NCI-H2227 treated with DMSO at 0.1 percent for 48 hours (cell line): ENCODE results near the gene CLCNKB.
"Not testable (repeated sequence)": the region's sequence is repeated elsewhere in the genome, so short reads cannot be mapped to it uniquely, and the experiment has no call there.

ENCODE experiments used
- DNase-seq: peaks from one replicate; lab custom pipeline; 2025; lab: John Stamatoyannopoulos, UW

CLCNKB gene

DNA sequence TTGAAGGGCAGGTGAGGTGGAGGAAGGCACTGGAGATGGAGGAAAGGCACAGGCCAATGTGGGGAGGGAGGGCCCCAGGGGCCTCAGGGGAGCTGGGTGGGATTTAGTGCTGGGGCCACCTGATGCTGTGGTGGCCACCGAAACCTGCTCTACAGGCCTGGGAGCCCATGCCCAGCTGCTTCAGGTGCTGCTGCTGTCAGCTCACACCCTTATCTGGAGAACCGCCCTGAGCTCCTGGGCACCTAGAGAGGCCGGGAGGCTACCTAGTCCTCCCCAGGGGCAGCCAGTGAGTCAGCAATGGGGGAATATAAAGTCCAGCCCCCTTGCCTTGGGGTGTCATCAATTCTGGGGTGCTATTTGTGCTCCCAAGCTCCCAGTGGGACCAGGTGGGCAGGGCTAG lies 17.7 kb downstream of the CLCNKB start:
- no peak for DNase-seq

DNA sequence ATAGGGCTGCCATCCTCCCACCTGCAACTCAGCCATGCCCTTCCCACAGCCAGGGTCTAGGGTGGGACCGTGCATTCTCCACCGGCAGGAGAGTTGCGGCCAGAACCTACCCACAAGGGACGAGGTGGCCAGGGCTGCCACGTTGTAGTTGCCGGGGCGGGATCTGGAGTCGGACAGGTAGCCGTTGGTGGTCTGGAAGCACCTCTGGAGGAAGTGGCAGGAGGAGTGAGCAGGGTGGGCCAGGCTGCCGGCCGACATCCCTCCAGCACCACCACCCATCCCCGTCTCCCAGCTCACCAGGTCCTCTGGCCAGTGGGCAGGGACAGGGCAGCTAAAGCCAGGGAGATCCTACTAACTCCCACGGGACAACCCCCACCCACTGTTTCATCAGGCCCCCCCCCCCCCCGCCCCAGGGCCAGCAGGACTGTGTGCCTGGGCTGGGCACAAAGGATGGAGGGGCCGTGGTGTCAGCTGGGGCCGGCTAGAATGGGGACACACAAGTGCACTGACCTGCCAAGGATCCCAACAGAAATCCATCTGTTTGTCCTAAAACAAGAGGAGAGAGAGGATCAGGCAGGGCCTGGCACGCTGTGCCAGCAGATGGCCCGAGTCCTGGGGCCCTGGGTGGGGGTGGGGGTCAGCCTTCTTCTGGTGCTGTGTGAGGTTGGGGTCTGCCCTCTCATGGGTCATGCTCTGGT lies 18.6 kb downstream of the CLCNKB start:
- not testable (repeated sequence) for DNase-seq

DNA sequence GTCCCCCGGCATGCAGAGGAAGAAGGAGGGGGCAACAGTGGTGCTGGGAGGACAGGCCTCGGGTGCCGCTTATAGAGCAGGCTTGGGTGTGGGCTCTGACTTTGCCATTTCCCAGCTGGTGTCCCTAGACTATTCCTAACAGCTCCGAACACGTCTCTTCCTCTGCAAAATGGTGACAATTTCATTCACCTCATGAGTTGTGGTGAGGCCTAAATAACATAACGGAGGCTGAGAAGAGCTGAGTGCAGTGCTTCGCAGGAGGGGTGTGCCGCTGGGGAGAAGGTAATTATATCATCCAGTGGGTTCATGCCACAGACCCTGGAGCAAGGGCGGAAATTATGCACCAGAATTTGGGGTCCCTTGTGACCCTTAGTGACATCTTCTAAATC lies 19.1 kb downstream of the CLCNKB start:
- DNase-seq, result not testable (repeated sequence)

DNA sequence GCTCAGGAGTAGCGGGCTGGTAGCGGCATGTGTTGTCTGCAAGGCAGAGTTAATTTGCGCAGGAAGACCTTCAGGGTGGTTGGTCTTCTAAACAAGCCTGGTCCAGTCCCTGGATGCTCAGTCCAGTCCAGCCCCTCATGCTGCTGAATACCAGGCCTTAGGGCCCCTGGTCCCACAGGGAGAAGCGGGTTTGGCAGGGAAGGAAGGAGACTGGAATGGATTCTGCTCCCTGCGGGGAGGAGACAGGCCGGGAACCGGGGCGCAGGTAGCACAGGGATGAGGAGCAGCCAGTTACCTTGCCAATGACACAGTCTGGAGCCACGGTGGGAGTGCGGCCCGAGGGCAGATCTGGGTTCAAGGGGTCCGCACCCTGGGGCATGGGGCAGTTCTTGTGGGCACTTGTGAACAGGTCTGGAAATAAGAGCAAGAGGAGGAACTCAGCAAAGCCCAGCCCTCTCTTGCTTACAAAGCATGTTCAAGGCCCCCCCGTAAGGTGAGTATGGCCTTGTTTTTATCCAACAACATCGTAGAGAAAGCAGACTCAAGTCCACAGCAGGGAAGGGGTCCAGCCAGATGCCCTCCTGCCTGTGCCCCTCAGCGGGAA lies 19.7 kb downstream of the CLCNKB start:
- DNase-seq, result no peak

DNA sequence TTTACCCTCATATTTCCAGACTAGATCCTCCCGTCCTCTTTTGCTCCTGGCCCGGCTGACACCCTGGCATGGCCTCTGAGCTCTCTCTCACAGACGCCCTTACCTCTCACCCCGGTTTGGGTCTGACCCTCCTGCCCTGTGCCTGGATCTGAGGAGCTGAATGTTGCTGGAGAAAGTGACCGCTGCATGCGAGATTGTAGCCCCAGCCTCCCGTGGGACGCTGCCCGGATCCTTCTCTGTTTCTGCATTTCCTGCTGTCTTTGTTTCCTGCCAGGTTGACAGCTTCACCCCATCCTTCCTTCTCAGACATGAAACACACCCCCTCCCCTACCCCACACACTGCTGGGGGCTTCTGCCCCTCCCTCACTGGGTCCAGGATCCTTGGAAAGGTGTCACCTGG lies 20.3 kb downstream of the CLCNKB start:
- no peak for DNase-seq

DNA sequence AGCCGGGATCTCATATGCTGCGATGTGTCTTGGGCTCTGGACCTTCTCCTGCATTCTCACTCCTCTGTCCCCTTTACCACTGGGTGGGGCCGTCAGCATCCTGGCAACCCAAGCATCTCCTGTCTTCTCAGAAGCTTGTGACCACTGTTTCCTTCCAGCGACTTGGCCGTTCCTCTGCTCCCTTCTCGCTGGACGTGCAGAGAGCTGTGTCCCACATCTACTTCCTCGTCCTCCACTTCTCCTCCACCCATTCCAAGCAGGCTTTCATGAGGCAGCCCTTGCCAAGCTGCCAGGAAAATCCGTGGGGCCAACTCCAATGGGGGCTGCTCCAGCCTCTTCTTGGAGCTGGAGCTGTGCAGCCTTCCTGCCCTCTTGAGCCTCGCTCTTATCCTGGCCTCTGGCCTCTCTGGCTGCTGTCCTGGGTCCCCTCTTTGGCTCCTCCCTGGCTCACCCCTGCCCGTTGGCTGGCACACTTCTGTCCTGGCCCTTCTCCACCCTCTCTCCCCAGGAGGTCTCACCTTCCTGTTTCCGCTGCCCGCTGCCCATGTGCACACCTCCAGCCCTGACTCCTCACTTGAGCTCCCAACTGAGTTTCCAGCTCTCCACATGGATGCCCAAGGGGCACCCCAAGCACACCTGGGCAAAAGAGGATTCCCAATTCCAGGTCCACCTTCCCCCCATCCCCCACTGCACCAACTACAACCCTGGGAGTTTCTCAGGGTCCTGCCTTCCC lies 21.1 kb downstream of the CLCNKB start:
- DNase-seq, result no peak

DNA sequence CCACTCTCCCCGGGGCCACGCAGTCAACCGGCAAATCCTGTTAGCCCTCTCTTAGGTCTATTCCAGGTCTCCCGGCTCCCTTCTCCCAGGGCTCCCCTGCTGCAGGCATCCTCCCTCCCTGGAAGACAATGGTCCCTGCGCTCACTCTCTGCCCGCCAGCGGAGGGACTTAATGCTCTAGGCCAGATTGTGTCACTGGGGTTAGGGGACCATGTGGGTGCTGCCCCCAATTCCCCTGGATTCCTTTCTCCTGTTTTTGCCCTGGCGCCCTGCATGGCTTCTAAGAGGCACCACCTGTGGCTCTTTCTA lies 21.6 kb downstream of the CLCNKB start:
- no peak for DNase-seq

DNA sequence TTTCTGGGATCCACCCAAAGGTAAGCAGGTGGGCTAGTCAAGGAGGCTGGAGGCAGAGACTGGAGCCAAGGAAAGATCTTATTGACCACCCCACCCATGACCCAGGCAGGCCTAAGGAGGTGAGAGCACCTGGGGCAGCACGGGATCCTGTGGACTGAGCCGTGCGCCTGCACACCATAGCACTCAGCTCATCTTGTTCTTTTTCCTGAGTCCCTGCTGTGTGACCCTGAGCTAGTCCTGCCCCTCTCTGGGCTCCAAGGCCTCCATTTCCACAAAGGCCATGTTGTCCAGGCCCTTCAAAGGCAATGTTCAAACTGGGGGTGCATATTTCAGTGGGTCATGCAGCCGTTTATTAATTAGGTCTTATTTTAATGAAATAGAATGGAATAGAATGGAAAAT lies 22.7 kb downstream of the CLCNKB start:
- no peak for DNase-seq

DNA sequence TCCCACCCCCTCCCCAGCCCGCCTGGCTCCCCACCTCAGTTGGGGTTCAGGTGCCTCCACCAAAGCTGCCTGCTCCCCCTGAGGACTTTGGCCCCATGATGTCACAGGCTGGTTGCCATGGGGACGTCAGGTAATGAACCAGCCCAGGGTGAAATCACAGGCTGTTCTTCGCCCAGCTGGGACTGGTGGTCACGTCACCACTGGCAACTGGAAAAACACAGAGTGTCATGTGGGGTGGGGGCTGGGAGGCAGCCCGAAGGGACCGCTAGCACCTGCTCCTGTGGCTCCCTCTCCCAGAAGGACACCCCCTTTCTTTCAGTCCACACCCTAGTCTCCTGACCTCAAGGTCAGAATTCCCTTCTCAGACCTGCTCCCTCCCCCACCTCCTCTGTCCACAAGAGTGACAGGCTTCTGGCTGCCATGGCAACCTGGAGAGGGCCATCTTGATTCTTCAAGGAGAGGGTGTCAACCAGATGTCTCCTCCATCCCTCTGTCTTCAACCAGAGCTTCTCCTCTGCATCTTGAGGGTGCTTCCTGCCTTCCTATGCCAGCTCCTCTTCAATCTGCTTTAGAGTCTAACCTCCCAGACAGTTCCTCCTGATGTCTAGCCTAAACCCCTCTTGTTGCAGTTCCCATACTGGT lies 23.7 kb downstream of the CLCNKB start:
- peak; percentile 48 for DNase-seq

DNA sequence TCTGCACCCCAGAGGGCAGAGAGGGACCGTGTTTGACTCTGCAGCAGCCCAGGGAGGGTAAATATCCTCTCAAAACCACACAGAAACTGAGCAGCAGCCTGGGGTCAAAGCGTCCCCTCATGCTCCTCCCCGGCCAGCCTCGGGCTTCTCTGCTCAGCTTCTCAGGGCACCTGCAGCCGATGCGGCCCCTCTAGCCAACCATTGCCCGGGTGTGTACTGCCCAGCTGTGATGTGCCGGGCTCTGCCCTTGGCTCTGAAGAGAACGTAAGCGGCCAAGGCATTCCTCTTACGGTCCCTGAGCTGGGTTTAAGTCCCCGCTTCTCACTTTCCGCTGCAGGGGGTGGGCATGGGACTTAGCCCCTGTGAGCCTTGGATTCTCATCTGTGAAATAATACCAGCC lies 24.4 kb downstream of the CLCNKB start:
- DNase-seq, result no peak

DNA sequence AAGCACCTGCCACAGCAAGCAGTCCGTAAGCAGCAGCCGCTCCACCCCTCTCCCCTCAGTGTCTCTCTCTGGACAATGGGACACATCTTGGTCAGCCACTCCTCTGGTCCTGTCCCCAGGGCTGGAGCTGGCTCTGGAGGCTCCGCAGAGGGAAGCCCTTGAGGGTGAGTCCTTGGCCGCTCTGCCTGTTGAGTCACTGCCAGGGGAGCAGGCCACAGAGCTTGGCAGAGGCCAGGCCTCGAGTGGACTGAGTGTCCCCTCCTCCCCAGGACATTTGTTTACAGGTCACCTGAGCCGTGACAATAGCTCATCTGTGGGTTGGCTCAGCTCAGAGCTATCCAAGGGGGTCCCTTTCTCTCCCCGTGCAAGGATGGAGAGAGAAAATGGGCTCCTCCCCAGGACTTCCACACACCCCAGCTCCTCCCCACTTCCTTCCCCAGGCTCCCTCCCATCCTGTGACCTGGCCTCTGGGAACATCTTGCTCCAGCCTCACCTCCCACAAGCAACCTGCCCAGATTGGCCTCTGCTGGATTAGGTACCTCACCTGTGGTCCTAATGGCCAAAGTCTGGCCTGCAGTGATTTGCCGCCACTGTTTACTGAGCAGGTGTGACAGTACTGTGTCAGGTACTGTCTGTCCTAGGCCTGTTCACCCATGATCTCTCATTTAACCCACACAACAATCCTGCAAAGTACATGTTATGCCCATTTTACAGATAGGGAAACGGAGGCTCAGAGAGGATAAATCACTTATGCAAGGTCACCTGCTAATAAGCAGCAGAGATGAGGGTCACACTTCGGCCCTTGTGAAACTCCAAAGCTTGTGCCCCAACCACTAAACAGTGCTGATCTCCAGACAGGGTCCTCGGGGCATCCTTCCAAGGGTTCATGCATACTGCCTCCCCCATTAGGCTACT lies 25.0 kb downstream of the CLCNKB start:
- DNase-seq, result no peak

DNA sequence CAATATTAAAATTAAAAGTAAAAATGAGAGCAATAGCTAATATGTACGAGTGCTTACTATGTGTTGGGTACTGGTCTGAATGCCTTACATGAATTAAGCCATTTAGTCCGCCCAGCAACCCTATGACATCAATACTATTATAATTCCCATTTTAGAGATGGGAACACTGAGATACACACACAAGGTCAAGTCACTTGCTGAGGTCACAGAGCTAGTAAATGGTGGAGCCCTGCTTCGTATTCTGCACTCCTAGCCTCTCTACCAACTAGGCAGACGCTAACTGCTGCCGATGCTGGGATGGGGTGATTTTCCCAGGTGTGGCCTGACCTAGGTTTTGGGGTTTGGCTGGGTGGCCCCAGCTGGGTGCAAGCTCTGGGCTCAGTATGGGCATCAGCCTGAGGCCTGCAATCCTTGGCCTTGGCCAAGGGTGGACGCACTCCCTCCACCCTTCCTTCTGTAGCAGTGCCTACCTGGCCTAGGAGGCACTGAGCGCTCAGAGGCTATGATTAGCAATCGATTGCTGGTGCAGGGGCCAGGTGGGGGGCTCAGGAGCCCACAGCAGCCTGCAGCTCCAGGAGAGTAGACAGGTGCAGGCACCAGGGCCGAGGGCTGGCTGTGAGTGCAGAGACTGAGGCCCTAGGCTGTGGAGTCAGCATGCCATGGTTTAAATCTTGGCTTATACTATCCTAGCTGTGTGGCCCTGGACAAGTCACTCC lies 27.2 kb downstream of the CLCNKB start:
- no peak for DNase-seq

DNA sequence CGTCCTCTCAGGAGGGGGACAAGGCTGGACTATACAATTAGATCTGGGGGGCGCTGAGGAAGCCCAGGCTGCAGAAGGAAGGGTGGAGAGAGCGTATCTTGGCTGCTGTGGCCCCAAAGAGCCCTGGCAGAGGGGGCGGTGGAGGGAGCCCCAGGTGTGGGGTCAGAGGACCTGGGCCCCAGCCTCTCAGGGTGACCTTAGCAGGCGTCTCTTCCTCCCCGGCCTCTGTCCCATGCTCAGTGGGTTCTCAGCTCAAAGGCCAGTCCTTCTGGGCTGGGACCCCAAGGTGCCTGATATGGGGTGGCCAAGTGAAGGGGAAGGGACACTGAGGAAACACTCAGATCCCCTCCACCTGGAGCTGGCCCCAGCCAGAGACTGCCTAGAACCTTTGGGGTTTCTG lies 28.0 kb downstream of the CLCNKB start:
- DNase-seq, result no peak

DNA sequence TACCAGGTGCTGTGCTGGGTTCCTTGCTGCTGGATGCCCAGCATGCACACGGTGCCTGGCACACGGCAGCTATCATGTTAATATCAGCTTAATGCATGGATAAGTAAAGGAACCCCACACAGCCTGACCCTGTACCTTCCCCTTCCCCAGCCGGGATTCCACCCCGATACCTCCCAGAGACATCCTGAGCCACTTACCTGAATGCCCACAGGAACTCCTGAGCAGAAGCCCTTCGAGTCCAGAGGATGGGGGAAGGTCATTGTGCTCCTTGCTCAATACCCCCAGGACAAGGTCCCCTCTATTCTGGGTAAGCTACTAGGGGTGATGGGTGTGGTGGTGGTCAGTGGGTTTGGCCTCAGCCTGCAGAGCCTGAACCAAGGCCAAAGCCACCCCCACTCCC lies 28.5 kb downstream of the CLCNKB start:
- no peak for DNase-seq

DNA sequence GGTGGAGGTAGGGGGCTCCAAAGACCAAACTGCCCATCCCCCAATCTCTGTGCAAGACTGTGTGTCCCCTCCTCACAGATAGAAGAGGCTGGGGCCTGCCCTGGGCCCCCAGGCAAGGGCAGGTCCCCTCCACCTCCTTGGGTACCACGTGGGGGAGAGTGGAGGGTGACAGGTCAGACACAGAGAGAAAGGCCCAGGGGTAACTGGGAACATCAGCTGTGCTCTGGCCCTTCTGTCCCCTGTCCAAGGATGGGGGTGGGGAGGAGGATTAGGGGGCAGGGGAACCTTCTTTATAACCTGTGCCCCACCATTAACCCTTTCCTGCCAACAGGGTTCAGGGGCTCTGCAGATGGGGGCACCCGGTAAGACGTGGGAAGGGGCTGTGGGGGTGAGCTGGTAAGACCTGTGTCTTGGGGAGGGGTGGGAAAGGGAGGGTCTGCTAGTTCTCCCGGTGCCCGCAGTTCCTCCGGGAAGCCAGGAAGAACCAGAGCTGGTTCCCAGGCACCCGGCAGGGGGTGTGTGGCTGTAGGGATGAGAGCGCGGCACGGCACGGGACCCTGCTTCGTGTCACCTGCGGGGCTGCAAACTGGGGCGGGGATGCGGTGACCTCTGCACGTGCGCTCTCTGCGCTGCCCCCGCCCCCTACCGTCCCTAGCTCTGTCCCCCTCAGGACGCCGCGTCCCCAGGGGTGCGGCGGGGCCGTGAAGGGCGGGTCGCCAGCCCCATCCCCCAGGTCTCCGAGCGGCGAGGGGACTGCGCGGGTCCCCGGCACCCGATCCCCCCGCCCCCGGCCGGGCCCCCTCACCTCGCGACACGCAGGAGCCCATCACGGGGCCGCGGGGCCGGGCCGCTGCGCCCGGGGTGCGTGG lies 29.3 kb downstream of the CLCNKB start:
- no peak for DNase-seq

DNA sequence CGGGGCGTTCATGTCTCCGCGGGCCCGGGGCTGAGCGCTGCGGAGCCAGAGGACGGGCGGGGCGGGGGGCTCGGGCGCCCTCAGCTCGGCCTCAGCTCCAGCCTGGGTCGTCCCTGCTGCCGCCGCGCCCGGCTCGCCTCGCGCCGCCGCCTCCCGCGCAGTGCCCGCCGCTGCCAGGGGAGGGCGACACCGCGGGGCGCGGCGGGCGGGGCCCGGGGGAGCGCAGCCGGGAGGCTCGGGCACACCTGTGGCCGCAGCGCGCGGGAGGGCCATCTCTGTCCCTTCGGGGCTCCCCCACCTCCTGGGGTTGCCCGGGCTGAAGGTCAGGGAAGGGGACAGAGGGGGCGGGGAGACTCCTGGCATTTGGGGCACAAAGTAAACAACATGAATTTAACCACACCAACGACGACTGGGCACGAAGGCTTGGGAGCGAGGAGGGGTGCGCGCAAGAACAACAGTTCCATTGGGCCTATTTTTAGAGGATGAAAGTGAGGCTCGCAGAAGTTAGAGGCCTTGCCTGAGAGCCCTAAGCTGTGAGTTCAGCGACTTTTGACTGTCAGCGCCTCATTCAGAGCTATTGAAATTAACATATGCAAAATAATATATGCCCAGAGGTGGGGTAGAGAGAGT lies 30.0 kb downstream of the CLCNKB start, which contains the start of gene FAM131C:
Gene FAM131C, minus strand, starts transcription at position 162 of the 630 bp plus-strand sequence. CDS start 209 bp downstream, outside the sequence.
- no peak for DNase-seq

DNA sequence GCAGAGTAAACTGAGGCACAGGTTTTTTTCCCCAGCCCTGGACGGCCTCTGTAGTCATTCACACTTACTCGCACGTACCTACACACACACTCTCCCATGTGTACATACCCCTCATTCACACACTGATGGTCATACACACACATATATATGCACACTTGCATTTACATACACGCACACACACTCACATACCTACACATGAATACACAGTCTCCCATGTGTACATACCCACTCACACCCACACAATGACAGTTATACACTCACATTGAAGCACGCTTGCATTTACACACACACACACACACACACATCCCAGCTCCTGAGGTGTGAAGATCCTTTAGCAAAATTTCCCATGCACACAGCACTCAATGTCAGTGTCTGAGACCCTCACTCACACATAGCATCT lies 30.6 kb downstream of the CLCNKB start:
- no peak for DNase-seq

DNA sequence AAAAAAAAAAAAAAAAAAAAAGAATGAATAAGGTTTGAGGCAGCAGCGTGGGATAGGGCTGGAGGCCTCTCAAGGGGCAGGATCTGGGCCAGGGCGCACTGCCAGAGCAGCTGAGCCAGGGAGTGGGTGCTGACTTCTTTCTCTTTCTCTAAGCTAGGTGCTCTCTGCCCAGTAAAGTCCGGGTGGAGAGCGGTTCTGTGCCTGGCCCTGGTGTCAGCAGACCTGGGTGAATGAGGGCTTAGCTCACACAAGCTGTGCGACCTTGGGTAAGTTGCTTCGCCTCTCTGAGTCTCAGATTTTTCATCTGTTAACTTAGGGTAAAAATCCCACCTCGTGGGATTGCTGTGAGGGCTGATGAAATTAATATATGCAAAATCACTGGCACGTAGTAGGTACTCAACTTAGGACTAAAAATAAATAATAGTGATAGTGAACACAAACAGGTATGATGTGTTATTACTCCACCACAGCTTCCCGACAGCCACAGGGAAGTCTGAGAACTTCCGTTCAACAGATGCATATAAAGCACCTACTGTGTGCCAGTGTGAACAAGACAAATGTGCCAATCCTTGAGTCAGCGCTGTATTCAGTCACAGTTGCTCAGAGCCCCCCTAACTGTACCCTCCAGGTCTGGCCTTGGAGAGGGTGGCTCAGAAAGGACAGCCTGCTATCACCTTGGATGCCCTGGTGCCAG lies 31.9 kb downstream of the CLCNKB start:
- DNase-seq, result no peak
